Bladder microvascular endothelial cell (primary cell): Measurements from ENCODE around the gene SALL4. TPM values are rescaled to one million over a fixed set of nuclear protein-coding genes. Genes with fewer than 3 reads are reported as not detected.

Experiments used
- total RNA-seq: library from RNA; depleted of rRNA; stranded (reverse); fragments of >200 nt; gene quantifications from 2 replicates; pipeline ENCODE4 v1.2.3, GENCODE V29; 2014

Gene SALL4
- total RNA-seq = 0.76 TPM in 1 of 2 replicates, not detected in the other

GRCh38 chr20:51802170-51802751 is at the start of gene SALL4:
Gene SALL4 (minus strand): TSS chr20:51802521. CDS start chr20:51802408, 113 bp downstream.

GRCh38 chr20:51767867-51768758 is 34.2 kb downstream of the SALL4 start, which contains the start of gene ATP9A:
Gene ATP9A (minus strand): TSS chr20:51768390. CDS start chr20:51768369, 21 bp downstream.

Other genes with a start within 250 kb of the SALL4 start
- gene ATP9A, start 34.1 kb downstream of the SALL4 start, total RNA-seq = 13.9 and 52.6 TPM in 2 replicates